Activated T-helper 1 cell treated with anti-CD3 and anti-CD28 coated beads, Interleukin-2, amount 50 U/mL, for 16 hours (primary cell): ENCODE results near the gene PPP2CA.

ENCODE experiments used
- DNase-seq, 2 donors: peaks; one replicate each; pipeline ENCODE4 v3.0.0-alpha.2; 2020; ENCODE audit warnings: low read depth in 1 of 2, low spot score in 1 of 2

Gene PPP2CA

GRCh38 chr5:134149571-134150303 is 76.1 kb downstream of the PPP2CA start:
- DNase-seq = no peak

GRCh38 chr5:134148986-134149539 is 76.8 kb downstream of the PPP2CA start:
- DNase-seq = no peak

GRCh38 chr5:134148316-134148715 is 77.6 kb downstream of the PPP2CA start:
- DNase-seq = no peak

GRCh38 chr5:134146651-134147518 is 79.0 kb downstream of the PPP2CA start:
- no peak for DNase-seq

- DNase-seq = peak; percentile 74 to 75
These were observed 79.9 kb downstream of the PPP2CA start for GRCh38 chr5:134145779-134146581.

- DNase-seq = no peak
These were observed 80.7 kb downstream of the PPP2CA start for GRCh38 chr5:134145041-134145757.
